ENCODE measurements around the gene UPK2. TPM values are rescaled to one million over a fixed set of nuclear protein-coding genes. Genes with fewer than 3 reads are reported as not detected.

Gene UPK2
- polyA plus RNA-seq (0.13 to 0.25 TPM (median 0.20 TPM) in 3 replicates), polyA minus RNA-seq (1.2 TPM in 1 of 3 replicates, not detected in the others)
- polyA plus RNA-seq (2011; ENCODE audit: low read depth): not detected
- polyA plus RNA-seq (2011; cell fraction: cytosol; rRNA removed): 0.44 and 0.55 TPM in 2 replicates
- 0.17 and 0.50 TPM in 2 replicates for polyA plus RNA-seq (2011; cell fraction: nucleus; rRNA removed)
- 0.44 and 0.50 TPM in 2 replicates for polyA plus RNA-seq (2012; ENCODE audit: low replicate concordance)
- polyA minus RNA-seq (2011; cell fraction: cytosol; rRNA and poly(A)+ RNA removed): not detected
- polyA minus RNA-seq (2011; cell fraction: nucleus; rRNA and poly(A)+ RNA removed): not detected in 2 replicates

DNA sequence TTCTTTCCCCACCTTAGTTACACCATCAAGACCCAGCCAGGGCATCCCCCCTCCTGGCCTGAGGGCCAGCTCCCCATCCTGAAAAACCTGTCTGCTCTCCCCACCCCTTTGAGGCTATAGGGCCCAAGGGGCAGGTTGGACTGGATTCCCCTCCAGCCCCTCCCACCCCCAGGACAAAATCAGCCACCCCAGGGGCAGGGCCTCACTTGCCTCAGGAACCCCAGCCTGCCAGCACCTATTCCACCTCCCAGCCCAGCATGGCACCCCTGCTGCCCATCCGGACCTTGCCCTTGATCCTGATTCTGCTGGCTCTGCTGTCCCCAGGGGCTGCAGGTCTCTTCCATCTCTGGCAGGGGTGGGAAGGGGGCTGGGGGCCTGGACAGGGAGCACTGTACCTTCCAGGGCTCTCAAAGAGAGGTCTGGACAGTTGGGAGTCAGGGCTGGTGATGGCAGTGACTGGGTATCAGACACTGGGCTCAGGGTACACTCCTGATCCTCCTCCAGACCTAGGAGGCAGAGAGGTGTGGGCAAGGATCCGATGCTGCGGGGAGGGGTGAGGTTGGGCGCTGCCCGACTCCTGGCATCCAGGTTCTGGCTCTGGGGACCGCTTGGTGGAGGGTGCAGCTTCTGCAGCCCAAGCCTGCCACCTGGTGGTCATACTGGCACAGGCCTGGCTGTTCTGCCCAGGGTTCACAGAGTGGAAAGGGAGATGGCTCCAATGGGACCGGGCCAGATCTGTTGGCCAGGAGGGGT is at the start of gene UPK2:
Gene UPK2, plus strand, starts transcription at position 205 of the 753 bp plus-strand sequence. Its CDS starts 53 bp downstream, at position 258.
- Histone ChIP-seq H3K36me3 (ENCODE audit: control insufficient read depth in 2 of 2, extremely low read depth in 1 of 2, insufficient read depth in 2 of 2, low read length in 2 of 2) (no peaks in the 10 kb centered on the region), H3K9me1 (ENCODE audit: control insufficient read depth, extremely low read depth, insufficient read depth, low read length) (no peaks in the 10 kb centered on the region), H3K27me3 (ENCODE audit: control insufficient read depth, extremely low read depth, insufficient read depth, low read length) (peaks cover 8% of the 10 kb centered on the region), H3K4me3 (ENCODE audit: control insufficient read depth in 2 of 3, extremely low read depth in 1 of 3, insufficient read depth in 2 of 3, low read depth in 1 of 3, low read length in 3 of 3) (no peak within 1 kb of the TSS), H4K20me1 (ENCODE audit: control insufficient read depth, extremely low read depth, insufficient read depth, low read length) (no peaks in the 10 kb centered on the region), H3K4me2 (ENCODE audit: control insufficient read depth, extremely low read depth, insufficient read depth, low read depth, low read length) (no peak within 1 kb of the TSS), H3K9me3 (ENCODE audit: control insufficient read depth, low read depth, low read length) (no peaks in the 10 kb centered on the region), H3K79me2 (ENCODE audit: control insufficient read depth, insufficient read depth, low read length) (no peaks in the 10 kb centered on the region), H3K27ac (ENCODE audit: control insufficient read depth, insufficient read depth, low read length) (no peak within 1 kb of the TSS), H2AFZ (ENCODE audit: control insufficient read depth, low read length) (no peak within 1 kb of the TSS), H3K9ac (ENCODE audit: control insufficient read depth, extremely low read depth, insufficient read depth, low read length) (no peak within 1 kb of the TSS), H3K4me1 (ENCODE audit: control insufficient read depth, extremely low read depth, insufficient read depth, low read length) (no peaks in the 10 kb centered on the region)
- FAIRE-seq (peak; percentile 88), DNase-seq (ENCODE audit: low read depth, low spot score) (peak; percentile 36)
- TF ChIP-seq EZH2 (IDR thresholded peaks at IDR 0.05; ENCODE audit: low read length): no peak
- TF ChIP-seq, protein P1, sequence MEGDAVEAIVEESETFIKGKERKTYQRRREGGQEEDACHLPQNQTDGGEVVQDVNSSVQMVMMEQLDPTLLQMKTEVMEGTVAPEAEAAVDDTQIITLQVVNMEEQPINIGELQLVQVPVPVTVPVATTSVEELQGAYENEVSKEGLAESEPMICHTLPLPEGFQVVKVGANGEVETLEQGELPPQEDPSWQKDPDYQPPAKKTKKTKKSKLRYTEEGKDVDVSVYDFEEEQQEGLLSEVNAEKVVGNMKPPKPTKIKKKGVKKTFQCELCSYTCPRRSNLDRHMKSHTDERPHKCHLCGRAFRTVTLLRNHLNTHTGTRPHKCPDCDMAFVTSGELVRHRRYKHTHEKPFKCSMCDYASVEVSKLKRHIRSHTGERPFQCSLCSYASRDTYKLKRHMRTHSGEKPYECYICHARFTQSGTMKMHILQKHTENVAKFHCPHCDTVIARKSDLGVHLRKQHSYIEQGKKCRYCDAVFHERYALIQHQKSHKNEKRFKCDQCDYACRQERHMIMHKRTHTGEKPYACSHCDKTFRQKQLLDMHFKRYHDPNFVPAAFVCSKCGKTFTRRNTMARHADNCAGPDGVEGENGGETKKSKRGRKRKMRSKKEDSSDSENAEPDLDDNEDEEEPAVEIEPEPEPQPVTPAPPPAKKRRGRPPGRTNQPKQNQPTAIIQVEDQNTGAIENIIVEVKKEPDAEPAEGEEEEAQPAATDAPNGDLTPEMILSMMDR (optimal IDR thresholded peaks at IDR 0.05 in 1 of 3, IDR thresholded peaks at IDR 0.05 in 1 of 3, conservative IDR thresholded peaks at IDR 0.05 in 1 of 3; ENCODE audit: extremely low read depth in 1 of 3, insufficient read depth in 2 of 3, low read length in 3 of 3): peak; percentile 93 to 99 (median 99)
- dilution Hi-C loops (cut with MboI; ENCODE audit: extremely low pct_ligation_motif_present, low sequenced_read_pairs): no loop called here

DNA sequence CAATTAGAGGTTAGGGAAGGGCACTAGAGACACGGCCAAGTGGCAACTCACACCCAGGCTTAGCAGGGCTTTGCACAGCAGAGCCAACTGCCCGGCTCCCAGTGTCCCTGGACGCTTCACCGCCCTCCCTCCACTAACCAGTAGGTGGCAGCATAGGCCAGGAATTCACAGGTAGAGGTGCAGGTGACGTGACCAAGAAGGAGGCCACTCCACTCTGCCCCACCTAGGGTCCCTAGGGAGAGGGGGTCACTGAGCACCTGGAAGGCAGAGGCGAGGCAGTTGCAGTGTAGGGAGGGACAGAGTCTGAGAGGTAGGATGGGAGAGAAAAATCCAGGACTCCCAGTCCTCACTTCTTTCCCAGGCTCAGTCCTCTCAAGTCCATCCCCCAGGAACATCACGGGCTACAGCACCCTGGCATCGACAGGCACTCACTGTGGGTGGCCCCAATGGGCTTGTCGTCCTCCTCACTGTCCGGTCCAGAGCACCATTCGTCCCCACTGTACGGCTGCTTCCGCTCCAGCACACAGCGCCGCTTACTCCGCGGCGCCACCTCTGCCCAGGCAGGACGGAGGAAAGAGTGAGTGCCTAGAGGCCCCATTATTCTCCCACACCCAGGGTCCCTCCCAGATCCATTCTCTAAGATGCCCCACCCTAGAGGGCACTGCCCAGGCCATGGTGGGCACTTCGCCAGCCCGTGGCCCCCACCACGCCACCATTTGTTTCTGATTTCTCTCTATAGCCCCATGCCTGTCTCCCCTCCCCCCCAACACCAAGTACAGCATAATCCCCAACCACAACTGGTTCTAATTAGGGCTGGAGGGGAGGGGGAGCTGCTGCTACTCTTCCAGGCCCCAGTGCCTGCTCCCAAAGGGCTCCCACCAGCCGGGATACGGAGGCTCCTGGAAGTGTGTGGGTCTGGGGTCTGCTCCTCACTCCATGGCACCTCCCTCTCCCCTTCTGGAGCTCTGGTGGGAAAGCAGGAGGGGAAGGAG is 48.8 kb upstream of the UPK2 start:
- Histone ChIP-seq H3K4me1 (ENCODE audit: control insufficient read depth, extremely low read depth, insufficient read depth, low read length) (peaks cover 47% of the 10 kb centered on the region), H3K9me1 (ENCODE audit: control insufficient read depth, extremely low read depth, insufficient read depth, low read length) (no peaks in the 10 kb centered on the region), H3K27me3 (ENCODE audit: control insufficient read depth, extremely low read depth, insufficient read depth, low read length) (no peaks in the 10 kb centered on the region), H3K9ac (ENCODE audit: control insufficient read depth, extremely low read depth, insufficient read depth, low read length) (peak overlapping the region; percentile 18), H3K9me3 (ENCODE audit: control insufficient read depth, low read depth, low read length) (no peaks in the 10 kb centered on the region), H3K36me3 (ENCODE audit: control insufficient read depth in 2 of 2, extremely low read depth in 1 of 2, insufficient read depth in 2 of 2, low read length in 2 of 2) (peaks cover 32 to 35% of the 10 kb centered on the region in 2 experiments), H2AFZ (ENCODE audit: control insufficient read depth, low read length) (no peak overlapping the region), H3K79me2 (ENCODE audit: control insufficient read depth, insufficient read depth, low read length) (peaks cover 59% of the 10 kb centered on the region), H3K4me2 (ENCODE audit: control insufficient read depth, extremely low read depth, insufficient read depth, low read depth, low read length) (peak overlapping the region; percentile 18), H4K20me1 (ENCODE audit: control insufficient read depth, extremely low read depth, insufficient read depth, low read length) (peaks cover 6% of the 10 kb centered on the region), H3K27ac (ENCODE audit: control insufficient read depth, insufficient read depth, low read length) (peak overlapping the region; percentile 15), H3K4me3 (ENCODE audit: control insufficient read depth in 2 of 3, extremely low read depth in 1 of 3, insufficient read depth in 2 of 3, low read depth in 1 of 3, low read length in 3 of 3) (no peak overlapping the region)
- no peak for DNase-seq (ENCODE audit: low read depth, low spot score)
- peak; percentile 51 for FAIRE-seq
- dilution Hi-C loops (cut with MboI; ENCODE audit: extremely low pct_ligation_motif_present, low sequenced_read_pairs): no loop called here
- TF ChIP-seq, protein P1 (optimal IDR thresholded peaks at IDR 0.05 in 1 of 3, IDR thresholded peaks at IDR 0.05 in 1 of 3, conservative IDR thresholded peaks at IDR 0.05 in 1 of 3; ENCODE audit: extremely low read depth in 1 of 3, insufficient read depth in 2 of 3, low read length in 3 of 3): peak in 2 of 3 experiments; percentile 82 to 90
- no peak for TF ChIP-seq EZH2 (IDR thresholded peaks at IDR 0.05; ENCODE audit: low read length)
